SK-N-MC (cell line): Measurements from ENCODE around the gene FADS1.

Experiments used
- DNase-seq: peaks from one replicate; pipeline ENCODE4 v3.0.0-alpha.2; 2011; ENCODE audit warnings: low read depth, low spot score
- H3K27ac ChIP-seq: fragments of 200-600 bp; sonication (generic); 2 replicates; pipeline ENCODE4 v1.5.1; 2016; ENCODE audit warnings: mixed run types
- H3K36me3 ChIP-seq: fragments of 200-600 bp; sonication (generic); 2 replicates; pipeline ENCODE4 v1.6.1; 2017; ENCODE audit warnings: antibody characterized with exemption, low read length, mixed read lengths; ENCODE audit not compliant: insufficient read depth
- H3K4me3 ChIP-seq: fragments of 200-600 bp; sonication (generic); 2 replicates; pipeline ENCODE4 v1.5.1; 2016
- H3K9ac ChIP-seq: fragments of 200-600 bp; sonication (generic); 2 replicates; pipeline ENCODE4 v1.8.0; 2017; ENCODE audit warnings: mixed run types, mixed read lengths; ENCODE audit not compliant: insufficient read length
- H3K9me3 ChIP-seq: fragments of 200-600 bp; sonication (generic); 2 replicates; pipeline ENCODE4 v1.6.1; 2017; ENCODE audit warnings: low read depth, mild to moderate bottlenecking, antibody characterized with exemption, low read length, moderate library complexity, mixed read lengths
- EZH2 ChIP-seq: fragments of 200-600 bp; sonication (generic); IDR thresholded peaks from one replicate; pipeline ENCODE4 v1.6.1; 2017; ENCODE audit warnings: antibody characterized with exemption
- FOXP2 ChIP-seq: optimal IDR thresholded peaks from 2 replicates; pipeline ENCODE3; 2011; ENCODE audit warnings: mild to moderate bottlenecking, moderate library complexity; ENCODE audit not compliant: insufficient read depth; ENCODE audit errors: extremely low read length, control extremely low read depth
- POLR2AphosphoS5 ChIP-seq: IDR thresholded peaks from 2 replicates; pipeline ENCODE4 v1.6.1; 2012; ENCODE audit warnings: mild to moderate bottlenecking, low read depth, low read length, borderline replicate concordance

The FADS1 gene

GRCh38 chr11:61830237-61831105, 13.7 kb upstream of the FADS1 start:
- no peak for TF ChIP-seq EZH2
- TF ChIP-seq POLR2AphosphoS5: no peak
- no peak for TF ChIP-seq FOXP2
- Histone ChIP-seq H3K9me3 (no peaks in the 10 kb centered on the region), H3K27ac (peak overlapping the region; percentile 99), H3K9ac (peak overlapping the region; percentile 85), H3K4me3 (peak overlapping the region; percentile 86), H3K36me3 (peaks cover 21% of the 10 kb centered on the region)
- no peak for DNase-seq

GRCh38 chr11:61829806-61830205, 13.0 kb upstream of the FADS1 start:
- Histone ChIP-seq H3K27ac (peak overlapping the region; percentile 99), H3K9ac (peak overlapping the region; percentile 85)

GRCh38 chr11:61828629-61829407, 12.0 kb upstream of the FADS1 start:
- H3K9me3 ChIP-seq: no peaks in the 10 kb centered on the region
- H3K27ac ChIP-seq: peak overlapping the region; percentile 99
- DNase-seq: no peak
- peak overlapping the region; percentile 86 for H3K4me3 ChIP-seq
- no peak; the same call in 1 of the 2 replicates for TF ChIP-seq POLR2AphosphoS5
- TF ChIP-seq EZH2: no peak
- TF ChIP-seq FOXP2: no peak
- H3K9ac ChIP-seq: peak overlapping the region; percentile 85
- H3K36me3 ChIP-seq: peaks cover 19% of the 10 kb centered on the region

More at GRCh38 chr11:61829806-61830205, 13.0 kb upstream of the FADS1 start:
- H3K36me3 ChIP-seq: peaks cover 21% of the 10 kb centered on the region
- no peaks in the 10 kb centered on the region for H3K9me3 ChIP-seq
- DNase-seq: no peak
- H3K4me3 ChIP-seq: peak overlapping the region; percentile 86
- TF ChIP-seq POLR2AphosphoS5 (no peak; the same call in 1 of the 2 replicates), EZH2 (no peak), FOXP2 (no peak)

GRCh38 chr11:61828379-61828628, 11.5 kb upstream of the FADS1 start:
- peak overlapping the region; percentile 85 for H3K9ac ChIP-seq
- no peak for DNase-seq
- H3K27ac ChIP-seq: peak overlapping the region; percentile 99
- H3K36me3 ChIP-seq: peaks cover 15% of the 10 kb centered on the region; the same call in 1 of the 2 replicates
- H3K4me3 ChIP-seq: peak overlapping the region; percentile 86
- TF ChIP-seq POLR2AphosphoS5 (no peak), EZH2 (no peak), FOXP2 (no peak)
- no peaks in the 10 kb centered on the region for H3K9me3 ChIP-seq

- peak within 1 kb of the TSS; percentile 86 for H3K4me3 ChIP-seq
- H3K36me3 ChIP-seq: peaks cover 15% of the 10 kb centered on the region; the same call in 1 of the 2 replicates
- H3K9ac ChIP-seq: peak within 1 kb of the TSS; percentile 85
- H3K27ac ChIP-seq: peak within 1 kb of the TSS; percentile 99
- no peak for DNase-seq
- no peak for TF ChIP-seq EZH2
- TF ChIP-seq POLR2AphosphoS5: peak; percentile 97
- TF ChIP-seq FOXP2: peak; percentile 80
- H3K9me3 ChIP-seq: no peaks in the 10 kb centered on the region
Observed at GRCh38 chr11:61827571-61828378, 11.0 kb upstream of the FADS1 start, which contains the start of gene FADS2. TSS of gene FADS2 (plus strand) at chr11:61828300. CDS start at chr11:61828391, 91 bp downstream.

- Histone ChIP-seq H3K27ac (peak overlapping the region; percentile 99), H3K36me3 (peaks cover 15% of the 10 kb centered on the region; the same call in 1 of the 2 replicates), H3K9ac (peak overlapping the region; percentile 85), H3K9me3 (no peaks in the 10 kb centered on the region), H3K4me3 (peak overlapping the region; percentile 86; the same call in 1 of the 2 replicates)
- TF ChIP-seq EZH2: no peak
- TF ChIP-seq FOXP2: no peak
- no peak for TF ChIP-seq POLR2AphosphoS5
- DNase-seq: no peak
Observed at GRCh38 chr11:61826930-61827570, 10.2 kb upstream of the FADS1 start.

GRCh38 chr11:61820174-61820573, 3.4 kb upstream of the FADS1 start:
- H3K9me3 ChIP-seq: no peaks in the 10 kb centered on the region
- no peak for TF ChIP-seq EZH2
- TF ChIP-seq POLR2AphosphoS5: no peak
- no peak for TF ChIP-seq FOXP2
- no peak overlapping the region for H3K27ac ChIP-seq
- H3K9ac ChIP-seq: no peak overlapping the region
- no peaks in the 10 kb centered on the region for H3K36me3 ChIP-seq
- H3K4me3 ChIP-seq: no peak overlapping the region
- DNase-seq: no peak
